H1 (cell line): ENCODE data around the gene MCAT.

ENCODE experiments used
- CTCF ChIP-seq, 3 experiments: IDR thresholded peaks; 1 replicate in 2 of 3; 2 replicates in 1 of 3; pipeline versions ENCODE4 v1.5.1 to v1.6.1; 2011; ENCODE audit warnings: low read length in 3 of 3, mild to moderate bottlenecking in 3 of 3, inconsistent platforms in 2 of 3, low read depth in 1 of 3, moderate library complexity in 1 of 3; ENCODE audit not compliant: insufficient read depth in 1 of 3; ENCODE audit errors: control extremely low read depth in 1 of 3
- EZH2 ChIP-seq: fragments of 200-600 bp; sonication (generic); IDR thresholded peaks from 2 replicates; pipeline ENCODE4 v1.7.1; 2012; ENCODE audit warnings: low read depth, mild to moderate bottlenecking, moderate library complexity, low read length, inconsistent platforms; ENCODE audit not compliant: severe bottlenecking
- RFX5 ChIP-seq: IDR thresholded peaks from 2 replicates; pipeline ENCODE4 v1.6.1; 2011; ENCODE audit warnings: low read depth, low read length, improper control_type of control experiment, borderline replicate concordance
- SRF ChIP-seq: IDR thresholded peaks from 2 replicates; pipeline ENCODE4 v1.6.1; 2011; ENCODE audit warnings: mild to moderate bottlenecking, low read depth, low read length, moderate library complexity
- YY1 ChIP-seq: IDR thresholded peaks from 2 replicates; pipeline ENCODE4 v1.6.1; 2011; ENCODE audit warnings: low read depth, mild to moderate bottlenecking, low read length

GRCh38 chr22:43109921-43110443 lies 33.2 kb downstream of the MCAT start:
- TF ChIP-seq YY1 = no peak
- no peak for TF ChIP-seq CTCF (IDR thresholded peaks at IDR 0.05; ENCODE audit: control extremely low read depth in 1 of 3, insufficient read depth in 1 of 3, low read depth in 1 of 3, low read length in 3 of 3)
- no peak for TF ChIP-seq RFX5
- no peak for TF ChIP-seq EZH2
- TF ChIP-seq SRF = no peak
